HepG2 (cell line): ENCODE measurements around the gene KLHL36. TPM values are rescaled to one million over a fixed set of nuclear protein-coding genes. Genes with fewer than 3 reads are reported as not detected.

Experiments
- ARNTL ChIP-seq: sonication (generic); formaldehyde crosslinking; IDR thresholded peaks from 2 replicates; pipeline ENCODE4 v1.4.0; 2020; ENCODE audit warnings: mild to moderate bottlenecking, missing genetic modification reagents
- BCLAF1 ChIP-seq: fragments of 450-650 bp; IDR thresholded peaks from 2 replicates; pipeline ENCODE4 v1.6.1; 2017; ENCODE audit warnings: mild to moderate bottlenecking
- DR1 ChIP-seq: sonication (generic); formaldehyde crosslinking; IDR thresholded peaks from 2 replicates; pipeline ENCODE4 v1.8.0; 2021; ENCODE audit warnings: mild to moderate bottlenecking, missing genetic modification reagents, inconsistent platforms
- GMEB2 ChIP-seq: IDR thresholded peaks from 2 replicates; pipeline ENCODE4 v1.6.1; 2016; ENCODE audit warnings: missing biosample characterization, missing genetic modification reagents, low read depth
- HBP1 ChIP-seq: IDR thresholded peaks from 2 replicates; pipeline ENCODE4 v1.6.1; 2016; ENCODE audit warnings: low read depth, control low read depth
- IRF9 ChIP-seq: sonication (generic); formaldehyde crosslinking; IDR thresholded peaks from 2 replicates; pipeline ENCODE4 v1.8.0; 2022; ENCODE audit warnings: missing genetic modification reagents, mild to moderate bottlenecking, borderline replicate concordance
- KDM2A ChIP-seq: sonication (generic); formaldehyde crosslinking; IDR thresholded peaks from 2 replicates; pipeline ENCODE4 v1.4.0; 2020; ENCODE audit warnings: low read depth, missing genetic modification reagents, borderline replicate concordance
- KDM5B ChIP-seq: sonication (generic); formaldehyde crosslinking; IDR thresholded peaks from 2 replicates; pipeline ENCODE4 v1.4.0; 2020; ENCODE audit warnings: missing genetic modification reagents, mild to moderate bottlenecking, borderline replicate concordance
- MED1 ChIP-seq: sonication (generic); formaldehyde crosslinking; IDR thresholded peaks from 2 replicates; pipeline ENCODE4 v1.4.0; 2020; ENCODE audit warnings: missing genetic modification reagents
- PHF5A ChIP-seq: IDR thresholded peaks from one replicate; pipeline ENCODE4 v1.6.1; 2018; ENCODE audit warnings: low read depth, missing genetic modification reagents; ENCODE audit not compliant: unreplicated experiment
- POGZ ChIP-seq: sonication (generic); formaldehyde crosslinking; IDR thresholded peaks from 2 replicates; pipeline ENCODE4 v1.4.0; 2020; ENCODE audit warnings: mild to moderate bottlenecking, missing genetic modification reagents
- PRPF4 ChIP-seq: fragments of 200-400 bp; formaldehyde crosslinking; IDR thresholded peaks from 2 replicates; pipeline ENCODE4 v1.6.1; 2016; ENCODE audit warnings: low read length, low read depth; ENCODE audit not compliant: poor library complexity, severe bottlenecking
- RELA ChIP-seq: sonication (generic); formaldehyde crosslinking; IDR thresholded peaks from 2 replicates; pipeline ENCODE4 v1.4.0; 2020; ENCODE audit warnings: missing genetic modification reagents
- SATB2 ChIP-seq: sonication (generic); formaldehyde crosslinking; IDR thresholded peaks from 2 replicates; pipeline ENCODE4 v1.5.0; 2020; ENCODE audit warnings: missing genetic modification reagents
- SKI ChIP-seq: fragments of 450-650 bp; IDR thresholded peaks from one replicate; pipeline ENCODE4 v1.6.1; 2018; ENCODE audit warnings: mild to moderate bottlenecking; ENCODE audit not compliant: partially characterized antibody
- TFDP2 ChIP-seq: sonication (generic); formaldehyde crosslinking; IDR thresholded peaks from 2 replicates; pipeline ENCODE4 v1.4.0; 2020; ENCODE audit warnings: missing genetic modification reagents
- ZBTB2 ChIP-seq: sonication (generic); formaldehyde crosslinking; IDR thresholded peaks from 2 replicates; pipeline ENCODE4 v1.8.0; 2022; ENCODE audit warnings: low read depth, missing genetic modification reagents
- ZNF317 ChIP-seq: sonication (generic); formaldehyde crosslinking; IDR thresholded peaks from 2 replicates; pipeline ENCODE4 v1.5.0; 2020; ENCODE audit warnings: mild to moderate bottlenecking, missing genetic modification reagents
- ZNF703 ChIP-seq: sonication (generic); formaldehyde crosslinking; IDR thresholded peaks from 2 replicates; pipeline ENCODE4 v1.5.1; 2020; ENCODE audit warnings: missing genetic modification reagents, mild to moderate bottlenecking, moderate library complexity, borderline replicate concordance
- polyA plus RNA-seq, 8 experiments: library from polyadenylated mRNA; depleted of rRNA in 3 of 8; stranded (reverse) in 7 of 8; unstranded in 1 of 8; fragments of >200 nt; fragmentation: Illumina TruSeq in 4 of 8; extraction: Trizol in 4 of 8; gene quantifications; 2 replicates each; pipeline versions ENCODE4 v1.2.1 to v1.2.3, GENCODE V29; 2011 to 2016; ENCODE audit warnings: low read depth in 4 of 8, missing spikeins in 1 of 8, mixed read lengths in 1 of 8; ENCODE audit not compliant: insufficient read depth in 1 of 8
- total RNA-seq, 5 experiments: library from RNA; depleted of rRNA; stranded (reverse); fragments of >200 nt; fragmentation: Illumina TruSeq; extraction: Trizol; gene quantifications; 2 replicates each; pipeline ENCODE4 v1.2.3, GENCODE V29; 2016; ENCODE audit warnings: low read depth in 1 of 5

Gene KLHL36
- total and polyA plus RNA-seq, 2 of the 13 experiments (the other 11 are each of a cell fraction or from before 2014, with no cell fraction given) = 24.3 to 26.0 TPM

GRCh38 chr16:84617791-84618580, 30.3 kb upstream of the KLHL36 start, which contains the start of gene COTL1 (continued):
- TF ChIP-seq BCLAF1 (no peak), MED1 (CRISPR knock-in tag) (0 out of 2 replicates have a peak, but pooled peaks have one; percentile 47), HBP1 (CRISPR knock-in tag) (0 out of 2 replicates have a peak, but pooled peaks have one; percentile 56), DR1 (no peak), GMEB2 (CRISPR knock-in tag) (no peak), PRPF4 (no peak), SATB2 (CRISPR knock-in tag) (0 out of 2 replicates have a peak, but pooled peaks have one; percentile 71), PHF5A (CRISPR knock-in tag) (no peak), KDM2A (peak; percentile 52; the same call in 1 of the 2 replicates), ZBTB2 (CRISPR knock-in tag) (no peak), RELA (no peak), SKI (peak; percentile 18), TFDP2 (no peak), ARNTL (CRISPR knock-in tag) (no peak), ZNF317 (CRISPR knock-in tag) (no peak), KDM5B (no peak; the same call in 1 of the 2 replicates), ZNF703 (CRISPR knock-in tag) (no peak), IRF9 (no peak), POGZ (CRISPR knock-in tag) (peak; percentile 21; the same call in 1 of the 2 replicates)
